Measurements from ENCODE around the gene TMEM89. TPM values are rescaled to one million over a fixed set of nuclear protein-coding genes. Genes with fewer than 3 reads are reported as not detected.

Gene TMEM89
- total RNA-seq, 1 experiment from 2014 or later: 0.74 TPM

GRCh38 chr3:48630833-48631232, 9.3 kb upstream of the TMEM89 start:
- H3K79me2 ChIP-seq (ENCODE audit: insufficient read depth, low read length): no peaks in the 10 kb centered on the region
- no peak overlapping the region for H3K4me2 ChIP-seq (ENCODE audit: insufficient read depth, insufficient read length, low read length)
- no peaks in the 10 kb centered on the region for H3K9me3 Mint-ChIP-seq
- H4K91ac ChIP-seq (ENCODE audit: insufficient read length, low read depth, low read length): no peak overlapping the region
- no peaks in the 10 kb centered on the region; the same call in 1 of the 2 replicates for H3K4me1 ChIP-seq (ENCODE audit: insufficient read depth, low read length)
- TF ChIP-seq, protein P1, sequence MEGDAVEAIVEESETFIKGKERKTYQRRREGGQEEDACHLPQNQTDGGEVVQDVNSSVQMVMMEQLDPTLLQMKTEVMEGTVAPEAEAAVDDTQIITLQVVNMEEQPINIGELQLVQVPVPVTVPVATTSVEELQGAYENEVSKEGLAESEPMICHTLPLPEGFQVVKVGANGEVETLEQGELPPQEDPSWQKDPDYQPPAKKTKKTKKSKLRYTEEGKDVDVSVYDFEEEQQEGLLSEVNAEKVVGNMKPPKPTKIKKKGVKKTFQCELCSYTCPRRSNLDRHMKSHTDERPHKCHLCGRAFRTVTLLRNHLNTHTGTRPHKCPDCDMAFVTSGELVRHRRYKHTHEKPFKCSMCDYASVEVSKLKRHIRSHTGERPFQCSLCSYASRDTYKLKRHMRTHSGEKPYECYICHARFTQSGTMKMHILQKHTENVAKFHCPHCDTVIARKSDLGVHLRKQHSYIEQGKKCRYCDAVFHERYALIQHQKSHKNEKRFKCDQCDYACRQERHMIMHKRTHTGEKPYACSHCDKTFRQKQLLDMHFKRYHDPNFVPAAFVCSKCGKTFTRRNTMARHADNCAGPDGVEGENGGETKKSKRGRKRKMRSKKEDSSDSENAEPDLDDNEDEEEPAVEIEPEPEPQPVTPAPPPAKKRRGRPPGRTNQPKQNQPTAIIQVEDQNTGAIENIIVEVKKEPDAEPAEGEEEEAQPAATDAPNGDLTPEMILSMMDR (conservative IDR thresholded peaks at IDR 0.05): no peak
- H3K18ac ChIP-seq (ENCODE audit: insufficient read length, low read depth, low read length): no peak overlapping the region
- peaks cover 6 to 8% of the 10 kb centered on the region in 2 experiments for H3K4me1 Mint-ChIP-seq
- no peak overlapping the region for H2AK5ac ChIP-seq (ENCODE audit: insufficient read length, low read length)
- no peak overlapping the region for H3K23ac ChIP-seq (ENCODE audit: insufficient read length, low read depth, low read length)
- H3K36me3 Mint-ChIP-seq (ENCODE audit: insufficient read depth in 1 of 3, low read depth in 3 of 3): peaks cover 45 to 73% (median 72%) of the 10 kb centered on the region in 3 experiments
- no peak overlapping the region for H3K4me3 Mint-ChIP-seq
- H4K8ac ChIP-seq (replicated peaks; ENCODE audit: insufficient read length, low read depth, low read length): no peak overlapping the region
- no peak overlapping the region for H2BK120ac ChIP-seq (ENCODE audit: low read depth, low read length, poor library complexity, severe bottlenecking)
- no peak for DNase-seq
- H3K79me1 ChIP-seq (ENCODE audit: insufficient read depth, low read depth, low read length, poor library complexity, severe bottlenecking): no peaks in the 10 kb centered on the region
- WGBS (ENCODE audit: extremely low coverage, insufficient read length, low lambda C conversion rate): no CpG with 5 or more reads among the region's 12 CpGs
- H3K27me3 Mint-ChIP-seq (ENCODE audit: low read depth): peaks cover 1% of the 10 kb centered on the region; the same call in 1 of the 2 replicates
- no peak overlapping the region for H3K56ac ChIP-seq (ENCODE audit: insufficient read length, low read depth, low read length)
- H3K4ac ChIP-seq (ENCODE audit: low read depth, low read length): no peak overlapping the region
- H2BK20ac ChIP-seq (ENCODE audit: low read depth, low read length, poor library complexity, severe bottlenecking): no peak overlapping the region
- H4K5ac ChIP-seq (ENCODE audit: insufficient read length, low read depth, low read length): no peak overlapping the region
- no peak overlapping the region for H2BK12ac ChIP-seq (ENCODE audit: insufficient read length, low read depth, low read length)
- H2BK15ac ChIP-seq (ENCODE audit: low read depth, low read length): no peak overlapping the region
- H3K23me2 ChIP-seq (ENCODE audit: insufficient read length, low read depth, low read length, poor library complexity, severe bottlenecking): peaks cover 6% of the 10 kb centered on the region
- H4K20me1 ChIP-seq (ENCODE audit: control insufficient read depth, insufficient read depth, insufficient read length): no peaks in the 10 kb centered on the region
- no peaks in the 10 kb centered on the region for H3K9me3 ChIP-seq (ENCODE audit: control insufficient read depth, low read depth, low read length)
- no peak overlapping the region for H3K27ac Mint-ChIP-seq
- no peak overlapping the region for H2BK5ac ChIP-seq (ENCODE audit: insufficient read length, low read length)
- no peak overlapping the region for H2AFZ ChIP-seq (ENCODE audit: low read length)
- no peak overlapping the region; the same call in 1 of the 2 replicates for H3K14ac ChIP-seq (ENCODE audit: insufficient read depth, low read length)
- H3T11ph ChIP-seq (ENCODE audit: low read length): no peak overlapping the region
- H3K27me3 ChIP-seq (ENCODE audit: insufficient read depth, low read length): no peaks in the 10 kb centered on the region
- no peak overlapping the region for H3K27ac ChIP-seq (ENCODE audit: insufficient read length, low read depth, low read length)
- H3K9ac ChIP-seq (ENCODE audit: extremely low read depth, insufficient read length, low read length): no peak overlapping the region

Measured in H9 (cell line).